ENCODE data around the gene SZRD1. TPM values are rescaled to one million over a fixed set of nuclear protein-coding genes. Genes with fewer than 3 reads are reported as not detected.

The SZRD1 gene
- total and polyA plus RNA-seq, 2 donors (not counting 3 experiments of a cell fraction or from before 2014, with no cell fraction given): 162 to 164 TPM

GRCh38 chr1:16393570-16394521 lies 26.8 kb downstream of the SZRD1 start:
- no peak overlapping the region for H3K9ac ChIP-seq (replicated peaks; ENCODE audit: extremely low read depth, insufficient read depth, low read length)
- intact Hi-C loops (cut with micrococcal nuclease) (no loop called here), dilution Hi-C loops (cut with MboI; ENCODE audit: extremely low pct_ligation_motif_present, low sequenced_read_pairs) (no loop called here)
- H3K9me1 ChIP-seq (replicated peaks; ENCODE audit: control insufficient read depth, extremely low read depth, insufficient read depth, low read length): no peaks in the 10 kb centered on the region
- BruUV-seq (replicated peaks): no TSS peak
- no peak for TF ChIP-seq CTCF (IDR thresholded peaks at IDR 0.05; ENCODE audit: extremely low read depth in 1 of 2, insufficient read depth in 1 of 2, low read depth in 1 of 2, low read length in 2 of 2)
- no peak for TF ChIP-seq FOS (IDR thresholded peaks at IDR 0.05; ENCODE audit: borderline replicate concordance, insufficient read depth, low read length)
- TF ChIP-seq, protein P1, sequence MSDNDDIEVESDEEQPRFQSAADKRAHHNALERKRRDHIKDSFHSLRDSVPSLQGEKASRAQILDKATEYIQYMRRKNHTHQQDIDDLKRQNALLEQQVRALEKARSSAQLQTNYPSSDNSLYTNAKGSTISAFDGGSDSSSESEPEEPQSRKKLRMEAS (IDR thresholded peaks at IDR 0.05; ENCODE audit: insufficient read depth, insufficient read length): no peak
- no peak for TF ChIP-seq MYC (IDR thresholded peaks at IDR 0.05; ENCODE audit: low read depth, low read length)
- no peak for TF ChIP-seq EZH2 (IDR thresholded peaks at IDR 0.05; ENCODE audit: borderline replicate concordance, low read depth, low read length, severe bottlenecking)
- TF ChIP-seq GATA2 (IDR thresholded peaks at IDR 0.05; ENCODE audit: insufficient read depth, insufficient read length, low read depth, low read length): no peak
- no peak for TF ChIP-seq POLR2AphosphoS5 (IDR thresholded peaks at IDR 0.05; ENCODE audit: insufficient read depth, low read depth, low read length)
- TF ChIP-seq POLR2A (IDR thresholded peaks at IDR 0.05; ENCODE audit: low read depth, low read length): no peak
- TF ChIP-seq JUN (IDR thresholded peaks at IDR 0.05; ENCODE audit: borderline replicate concordance, insufficient read depth, insufficient read length, low read depth): no peak
- no peaks in the 10 kb centered on the region for H3K27me3 ChIP-seq (ENCODE audit: control insufficient read depth in 2 of 2, insufficient read depth in 2 of 2, low read length in 2 of 2)
- ChIA-PET POLR2A (interaction anchor here (0.5 kb wide), 1 partner anchor 313 kb away, joined by 3 read pairs; no protein-coding TSS in a partner anchor), CTCF (interaction anchor here (1.0 to 2.7 kb wide), 3 partner anchors 8 to 19 kb away, joined by 3 to 6 read pairs (median 5); no protein-coding TSS in a partner anchor)
- H3K27ac ChIP-seq (ENCODE audit: insufficient read depth, low read depth, low read length): no peak overlapping the region
- DNase-seq (ENCODE audit: low read depth, low spot score): no peak
- H2AFZ ChIP-seq (ENCODE audit: low read depth, low read length): no peak overlapping the region
- no peak for FAIRE-seq
- peaks cover 13% of the 10 kb centered on the region for H3K4me1 ChIP-seq (ENCODE audit: control insufficient read depth, extremely low read depth, insufficient read depth, low read length)
- no peaks in the 10 kb centered on the region for H3K9me3 ChIP-seq (replicated peaks; ENCODE audit: control insufficient read depth, insufficient read depth, low read length)
- H3K4me3 ChIP-seq (replicated peaks in 1 of 3; ENCODE audit: insufficient read depth in 1 of 3, low read depth in 1 of 3, low read length in 3 of 3): no peak overlapping the region
- H4K20me1 ChIP-seq (replicated peaks; ENCODE audit: control insufficient read depth, extremely low read depth, insufficient read depth, low read length): peaks cover 3% of the 10 kb centered on the region
- H3K36me3 ChIP-seq (ENCODE audit: control insufficient read depth in 2 of 2, extremely low read depth in 1 of 2, insufficient read depth in 2 of 2, low read length in 2 of 2): peaks cover 0 to 18% of the 10 kb centered on the region in 2 experiments
- no peak overlapping the region for H3K4me2 ChIP-seq (ENCODE audit: insufficient read depth, low read length)
- H3K79me2 ChIP-seq (ENCODE audit: control insufficient read depth, insufficient read depth, low read length): peaks cover 48% of the 10 kb centered on the region

All from endothelial cell of umbilical vein (primary cell).